Measurements from ENCODE around the gene CAMKK1. TPM values are rescaled to one million over a fixed set of nuclear protein-coding genes. Genes with fewer than 3 reads are reported as not detected.
A peak's percentile ranks its signal among the peaks of the same experiment; 100 is the strongest.

The CAMKK1 gene
- polyA plus RNA-seq, 1 of the 3 experiments (the other 2 are of a cell fraction) = 6.8 TPM

GRCh38 chr17:3891626-3892094 lies 1.2 kb downstream of the CAMKK1 start (continued):
- TF ChIP-seq USF1 (IDR thresholded peaks at IDR 0.05; ENCODE audit: borderline replicate concordance, low read depth) (no peak), FOXM1 (IDR thresholded peaks at IDR 0.05; ENCODE audit: low read depth) (no peak)

GRCh38 chr17:3890878-3891219 lies 2.0 kb downstream of the CAMKK1 start:
- no peak for DNase-seq
- H3K27me3 ChIP-seq (ENCODE audit: insufficient read depth) = no peaks in the 10 kb centered on the region
- TF ChIP-seq, protein P1, sequence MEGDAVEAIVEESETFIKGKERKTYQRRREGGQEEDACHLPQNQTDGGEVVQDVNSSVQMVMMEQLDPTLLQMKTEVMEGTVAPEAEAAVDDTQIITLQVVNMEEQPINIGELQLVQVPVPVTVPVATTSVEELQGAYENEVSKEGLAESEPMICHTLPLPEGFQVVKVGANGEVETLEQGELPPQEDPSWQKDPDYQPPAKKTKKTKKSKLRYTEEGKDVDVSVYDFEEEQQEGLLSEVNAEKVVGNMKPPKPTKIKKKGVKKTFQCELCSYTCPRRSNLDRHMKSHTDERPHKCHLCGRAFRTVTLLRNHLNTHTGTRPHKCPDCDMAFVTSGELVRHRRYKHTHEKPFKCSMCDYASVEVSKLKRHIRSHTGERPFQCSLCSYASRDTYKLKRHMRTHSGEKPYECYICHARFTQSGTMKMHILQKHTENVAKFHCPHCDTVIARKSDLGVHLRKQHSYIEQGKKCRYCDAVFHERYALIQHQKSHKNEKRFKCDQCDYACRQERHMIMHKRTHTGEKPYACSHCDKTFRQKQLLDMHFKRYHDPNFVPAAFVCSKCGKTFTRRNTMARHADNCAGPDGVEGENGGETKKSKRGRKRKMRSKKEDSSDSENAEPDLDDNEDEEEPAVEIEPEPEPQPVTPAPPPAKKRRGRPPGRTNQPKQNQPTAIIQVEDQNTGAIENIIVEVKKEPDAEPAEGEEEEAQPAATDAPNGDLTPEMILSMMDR (IDR thresholded peaks at IDR 0.05) = no peak
- TF ChIP-seq, protein P2, sequence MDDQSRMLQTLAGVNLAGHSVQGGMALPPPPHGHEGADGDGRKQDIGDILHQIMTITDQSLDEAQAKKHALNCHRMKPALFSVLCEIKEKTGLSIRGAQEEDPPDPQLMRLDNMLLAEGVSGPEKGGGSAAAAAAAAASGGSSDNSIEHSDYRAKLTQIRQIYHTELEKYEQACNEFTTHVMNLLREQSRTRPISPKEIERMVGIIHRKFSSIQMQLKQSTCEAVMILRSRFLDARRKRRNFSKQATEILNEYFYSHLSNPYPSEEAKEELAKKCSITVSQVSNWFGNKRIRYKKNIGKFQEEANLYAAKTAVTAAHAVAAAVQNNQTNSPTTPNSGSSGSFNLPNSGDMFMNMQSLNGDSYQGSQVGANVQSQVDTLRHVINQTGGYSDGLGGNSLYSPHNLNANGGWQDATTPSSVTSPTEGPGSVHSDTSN (IDR thresholded peaks at IDR 0.05) = no peak
- no peak for TF ChIP-seq USF1 (IDR thresholded peaks at IDR 0.05; ENCODE audit: borderline replicate concordance, low read depth)
- no peak for TF ChIP-seq MEF2A (IDR thresholded peaks at IDR 0.05; ENCODE audit: borderline replicate concordance, low read depth)
- ChIA-PET POLR2A (interaction anchor here (2.4 kb wide), 1 partner anchor 11 kb away, joined by 9 read pairs; no protein-coding TSS in a partner anchor), CTCF (interaction anchor here (0.7 to 2.7 kb wide), 5 partner anchors 14 to 153 kb away, joined by 3 to 14 read pairs (median 7); partner anchors contain the start of gene NCBP3)
- H3K79me2 ChIP-seq (ENCODE audit: insufficient read depth) = peaks cover 18% of the 10 kb centered on the region; the same call in 1 of the 2 replicates
- H4K20me1 ChIP-seq (ENCODE audit: insufficient read depth) = 0 out of 2 replicates have a peak, but pooled peaks cover 3% of the 10 kb centered on the region
- H3K9me3 ChIP-seq = no peaks in the 10 kb centered on the region
- H3K9ac ChIP-seq = peak overlapping the region; percentile 45
- H3K4me1 ChIP-seq (ENCODE audit: control insufficient read depth in 1 of 2, insufficient read depth in 2 of 2, low read depth in 1 of 2, low read length in 1 of 2) = peaks cover 9 to 39% of the 10 kb centered on the region in 2 experiments; a peak in 3 of 4 replicates
- peaks cover 19% of the 10 kb centered on the region for H3F3A ChIP-seq (replicated peaks; ENCODE audit: insufficient read depth)
- no peak overlapping the region; a peak in 1 of 4 replicates for H3K4me3 ChIP-seq (ENCODE audit: low read depth in 2 of 2, low read length in 1 of 2)
- no peak overlapping the region for H2AFZ ChIP-seq (ENCODE audit: low read depth)
- no peaks in the 10 kb centered on the region for H3K36me3 ChIP-seq (replicated peaks in 1 of 2; ENCODE audit: control insufficient read depth in 1 of 2, insufficient read depth in 2 of 2, low read length in 1 of 2)
- WGBS (ENCODE audit: low lambda C conversion rate) = 59% methylated on average over 4 of the region's 4 CpGs
- peak overlapping the region in 1 of 2 experiments; percentile 93; a peak in 3 of 4 replicates for H3K27ac ChIP-seq (ENCODE audit: low read depth in 2 of 2, low read length in 1 of 2)
- no peaks in the 10 kb centered on the region for H3K9me2 ChIP-seq
- peak overlapping the region; percentile 96 for H3K4me2 ChIP-seq

GRCh38 chr17:3890082-3890877 lies 2.6 kb downstream of the CAMKK1 start:
- Histone ChIP-seq H3K9me3 (no peaks in the 10 kb centered on the region), H3K4me3 (ENCODE audit: low read depth in 2 of 2, low read length in 1 of 2) (no peak overlapping the region; a peak in 1 of 4 replicates), H2AFZ (ENCODE audit: low read depth) (0 out of 2 replicates have a peak overlapping the region, but pooled peaks have one; percentile 17), H3K9ac (peak overlapping the region; percentile 80), H3K79me2 (ENCODE audit: insufficient read depth) (peaks cover 18% of the 10 kb centered on the region; the same call in 1 of the 2 replicates), H3F3A (replicated peaks; ENCODE audit: insufficient read depth) (peaks cover 19% of the 10 kb centered on the region), H3K4me1 (ENCODE audit: control insufficient read depth in 1 of 2, insufficient read depth in 2 of 2, low read depth in 1 of 2, low read length in 1 of 2) (peaks cover 9 to 39% of the 10 kb centered on the region in 2 experiments; a peak in 3 of 4 replicates), H3K9me2 (no peaks in the 10 kb centered on the region), H3K27me3 (ENCODE audit: insufficient read depth) (no peaks in the 10 kb centered on the region), H3K4me2 (peak overlapping the region; percentile 96), H3K36me3 (replicated peaks in 1 of 2; ENCODE audit: control insufficient read depth in 1 of 2, insufficient read depth in 2 of 2, low read length in 1 of 2) (no peaks in the 10 kb centered on the region), H4K20me1 (ENCODE audit: insufficient read depth) (0 out of 2 replicates have a peak, but pooled peaks cover 4% of the 10 kb centered on the region), H3K27ac (ENCODE audit: low read depth in 2 of 2, low read length in 1 of 2) (peak overlapping the region; percentile 60 to 93; a peak in 3 of 4 replicates)
- DNase-seq = peak; percentile 83
- 45% methylated on average over 14 of the region's 22 CpGs for WGBS (ENCODE audit: low lambda C conversion rate)
- TF ChIP-seq EP300 (IDR thresholded peaks at IDR 0.05; ENCODE audit: borderline replicate concordance in 1 of 2, low read depth in 1 of 2, low read length in 1 of 2) (peak in 1 of 2 experiments; percentile 57; a peak in 1 of 4 replicates), TEAD4 (IDR thresholded peaks at IDR 0.05; ENCODE audit: borderline replicate concordance, insufficient read depth) (no peak), TCF12 (IDR thresholded peaks at IDR 0.05) (peak; percentile 76), CHD2 (IDR thresholded peaks at IDR 0.05; ENCODE audit: low read length, partially characterized antibody) (peak; percentile 20), MEF2A (IDR thresholded peaks at IDR 0.05; ENCODE audit: borderline replicate concordance, low read depth) (no peak), FOSL2 (IDR thresholded peaks at IDR 0.05; ENCODE audit: borderline replicate concordance, low read depth) (peak; percentile 96), NFIC (IDR thresholded peaks at IDR 0.05; ENCODE audit: borderline replicate concordance) (peak; percentile 94)
- TF ChIP-seq, protein P3, sequence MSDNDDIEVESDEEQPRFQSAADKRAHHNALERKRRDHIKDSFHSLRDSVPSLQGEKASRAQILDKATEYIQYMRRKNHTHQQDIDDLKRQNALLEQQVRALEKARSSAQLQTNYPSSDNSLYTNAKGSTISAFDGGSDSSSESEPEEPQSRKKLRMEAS (IDR thresholded peaks at IDR 0.05; ENCODE audit: low read depth) = peak; percentile 82
- TF ChIP-seq, protein P2 (IDR thresholded peaks at IDR 0.05) = peak; percentile 44; the same call in 1 of the 2 replicates
- ChIA-PET POLR2A (interaction anchor here (2.4 kb wide), 1 partner anchor 11 kb away, joined by 9 read pairs; no protein-coding TSS in a partner anchor), CTCF (interaction anchor here (1.5 to 2.7 kb wide), 5 partner anchors 11 to 153 kb away, joined by 5 to 14 read pairs (median 9); partner anchors contain the start of gene NCBP3)
